Ectodermal cell (in vitro differentiated cells): Measurements from ENCODE around the gene RAB30.

Experiments used
- H3K27ac ChIP-seq: 2 replicates; pipeline ENCODE4 v1.7.0; 2013; ENCODE audit warnings: mild to moderate bottlenecking, low read depth, low read length; ENCODE audit not compliant: insufficient read depth, poor library complexity, severe bottlenecking
- H3K27me3 ChIP-seq: 2 replicates; pipeline ENCODE4 v1.7.0; 2013; ENCODE audit warnings: mild to moderate bottlenecking, low read length; ENCODE audit not compliant: insufficient read depth, control insufficient read depth, poor library complexity, severe bottlenecking
- H3K36me3 ChIP-seq: one replicate; pipeline ENCODE4 v1.7.0; 2013; ENCODE audit warnings: low read length; ENCODE audit not compliant: control insufficient read depth, insufficient read depth
- H3K4me1 ChIP-seq: one replicate; pipeline ENCODE4 v1.7.0; 2013; ENCODE audit warnings: low read length; ENCODE audit not compliant: control insufficient read depth, insufficient read depth
- H3K4me3 ChIP-seq: 2 replicates; pipeline ENCODE4 v1.7.0; 2013; ENCODE audit warnings: low read depth, low read length, control low read depth; ENCODE audit not compliant: insufficient read depth
- H3K9me3 ChIP-seq: 2 replicates; pipeline ENCODE4 v1.7.0; 2013; ENCODE audit warnings: mild to moderate bottlenecking, low read length, moderate library complexity; ENCODE audit not compliant: control insufficient read depth
- WGBS, 2 experiments: methylation state at CpG; one replicate each; pipeline ENCODE4 v1.1.7; 2013; ENCODE audit warnings: missing lambda C conversion rate in 2 of 2; 5-methylcytosine and 5-hydroxymethylcytosine counted together

Gene RAB30

GRCh38 chr11:83026229-83026628, 45.5 kb downstream of the RAB30 start:
- WGBS, 2 experiments: 96 to 97% methylated on average over 4 of the region's 4 CpGs
- no peaks in the 10 kb centered on the region for H3K27me3 ChIP-seq
- no peaks in the 10 kb centered on the region for H3K9me3 ChIP-seq
- H3K36me3 ChIP-seq: no peaks in the 10 kb centered on the region
- H3K4me3 ChIP-seq: no peak overlapping the region
- H3K27ac ChIP-seq: no peak overlapping the region
- peaks cover 7% of the 10 kb centered on the region for H3K4me1 ChIP-seq

- 16 to 30% methylated on average over 2 of the region's 2 CpGs for WGBS, 2 experiments
- no peaks in the 10 kb centered on the region for H3K9me3 ChIP-seq
- no peaks in the 10 kb centered on the region for H3K27me3 ChIP-seq
- no peak overlapping the region for H3K4me3 ChIP-seq
- H3K36me3 ChIP-seq: no peaks in the 10 kb centered on the region
- H3K4me1 ChIP-seq: peaks cover 7% of the 10 kb centered on the region
- no peak overlapping the region for H3K27ac ChIP-seq
These were observed 46.4 kb downstream of the RAB30 start for GRCh38 chr11:83025267-83025704.

- H3K4me1 ChIP-seq: peaks cover 7% of the 10 kb centered on the region
- H3K9me3 ChIP-seq: no peaks in the 10 kb centered on the region
- H3K36me3 ChIP-seq: no peaks in the 10 kb centered on the region
- 92 to 94% methylated on average over 3 of the region's 3 CpGs for WGBS, 2 experiments
- no peaks in the 10 kb centered on the region for H3K27me3 ChIP-seq
- no peak overlapping the region for H3K4me3 ChIP-seq
- no peak overlapping the region for H3K27ac ChIP-seq
These were observed 47.3 kb downstream of the RAB30 start for GRCh38 chr11:83024270-83024854.

- WGBS, 2 experiments: 61 to 62% methylated on average over 4 of the region's 4 CpGs
These were observed 48.3 kb downstream of the RAB30 start for GRCh38 chr11:83023410-83023809.

GRCh38 chr11:83021780-83022125, 49.9 kb downstream of the RAB30 start:
- H3K4me1 ChIP-seq: peaks cover 7% of the 10 kb centered on the region
- no peaks in the 10 kb centered on the region for H3K36me3 ChIP-seq
- no peak overlapping the region for H3K27ac ChIP-seq
- H3K9me3 ChIP-seq: no peaks in the 10 kb centered on the region
- WGBS, 2 experiments: 96 to 97% methylated on average over 2 of the region's 2 CpGs
- H3K4me3 ChIP-seq: no peak overlapping the region
- H3K27me3 ChIP-seq: no peaks in the 10 kb centered on the region

More at GRCh38 chr11:83023410-83023809, 48.3 kb downstream of the RAB30 start:
- Histone ChIP-seq H3K4me1 (peaks cover 7% of the 10 kb centered on the region), H3K4me3 (no peak overlapping the region), H3K9me3 (no peaks in the 10 kb centered on the region), H3K27ac (no peak overlapping the region), H3K36me3 (no peaks in the 10 kb centered on the region), H3K27me3 (no peaks in the 10 kb centered on the region)

- Histone ChIP-seq H3K4me3 (no peak overlapping the region), H3K36me3 (no peaks in the 10 kb centered on the region), H3K4me1 (peaks cover 7% of the 10 kb centered on the region), H3K27ac (no peak overlapping the region), H3K9me3 (no peaks in the 10 kb centered on the region), H3K27me3 (no peaks in the 10 kb centered on the region)
- WGBS, 2 experiments: 95 to 96% methylated on average over 17 of the region's 17 CpGs
These were observed 50.5 kb downstream of the RAB30 start for GRCh38 chr11:83020942-83021779.

GRCh38 chr11:83019888-83020579, 51.7 kb downstream of the RAB30 start:
- Histone ChIP-seq H3K27me3 (no peaks in the 10 kb centered on the region), H3K9me3 (no peaks in the 10 kb centered on the region), H3K4me3 (no peak overlapping the region), H3K27ac (no peak overlapping the region), H3K36me3 (no peaks in the 10 kb centered on the region), H3K4me1 (peaks cover 3% of the 10 kb centered on the region)
- 91 to 93% methylated on average over 12 of the region's 12 CpGs for WGBS, 2 experiments

GRCh38 chr11:83014951-83015350, 56.7 kb downstream of the RAB30 start:
- Histone ChIP-seq H3K27me3 (no peaks in the 10 kb centered on the region), H3K9me3 (no peaks in the 10 kb centered on the region), H3K36me3 (no peaks in the 10 kb centered on the region), H3K4me1 (peaks cover 3% of the 10 kb centered on the region), H3K27ac (no peak overlapping the region), H3K4me3 (no peak overlapping the region)
- WGBS, 2 experiments: 100% methylated on average over 1 of the region's 1 CpG; no CpG with 5 or more reads in 1 of the 2 experiments

GRCh38 chr11:83012168-83013067, 59.3 kb downstream of the RAB30 start:
- no peak overlapping the region for H3K4me3 ChIP-seq
- peak overlapping the region; percentile 32 for H3K27ac ChIP-seq
- peaks cover 9% of the 10 kb centered on the region for H3K4me1 ChIP-seq
- 84 to 85% methylated on average over 7 of the region's 7 CpGs for WGBS, 2 experiments
- no peaks in the 10 kb centered on the region for H3K27me3 ChIP-seq
- H3K9me3 ChIP-seq: no peaks in the 10 kb centered on the region
- no peaks in the 10 kb centered on the region for H3K36me3 ChIP-seq
